ENCODE data around the gene PRKG2.

Gene PRKG2

DNA sequence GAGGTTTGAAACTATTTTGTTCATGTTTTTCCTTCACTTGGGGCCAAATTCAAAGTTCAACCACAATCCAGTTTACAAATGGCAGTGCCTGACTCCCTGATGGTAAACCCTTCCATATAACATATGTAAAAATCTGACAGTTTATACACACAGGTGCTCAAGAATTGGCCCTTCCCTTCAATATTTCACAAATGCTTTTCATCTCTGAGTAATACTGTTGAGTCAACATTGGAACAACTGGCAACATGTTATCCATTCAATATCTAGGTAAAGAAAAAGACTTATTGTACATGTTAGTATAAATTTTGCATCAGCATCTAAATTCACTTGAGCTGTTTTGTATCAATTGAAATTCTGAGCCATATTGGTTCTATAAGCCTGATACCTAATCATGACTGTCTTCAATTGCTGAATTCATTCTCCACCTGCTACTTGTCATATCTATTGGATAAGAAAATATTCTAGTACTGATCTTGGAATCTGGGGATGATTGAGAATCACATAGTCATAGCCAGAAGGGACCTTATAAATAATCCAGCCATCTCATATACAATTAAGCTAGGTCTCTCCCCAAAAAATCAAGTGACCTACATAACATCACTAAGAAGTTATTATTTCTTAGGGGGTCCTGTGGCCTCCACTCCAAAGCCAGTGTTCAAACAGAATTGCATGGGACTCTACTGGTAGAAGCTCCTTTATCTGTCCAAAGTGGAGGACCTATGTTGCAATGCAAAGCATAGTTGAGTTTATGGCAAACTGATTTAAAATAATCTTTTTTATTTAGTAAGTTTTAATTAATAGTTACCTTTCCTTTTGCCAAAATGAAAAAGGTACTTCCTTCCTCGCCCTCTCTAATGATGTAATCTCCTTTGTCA lies 61.9 kb downstream of the PRKG2 start:
- no peak for DNase-seq

DNA sequence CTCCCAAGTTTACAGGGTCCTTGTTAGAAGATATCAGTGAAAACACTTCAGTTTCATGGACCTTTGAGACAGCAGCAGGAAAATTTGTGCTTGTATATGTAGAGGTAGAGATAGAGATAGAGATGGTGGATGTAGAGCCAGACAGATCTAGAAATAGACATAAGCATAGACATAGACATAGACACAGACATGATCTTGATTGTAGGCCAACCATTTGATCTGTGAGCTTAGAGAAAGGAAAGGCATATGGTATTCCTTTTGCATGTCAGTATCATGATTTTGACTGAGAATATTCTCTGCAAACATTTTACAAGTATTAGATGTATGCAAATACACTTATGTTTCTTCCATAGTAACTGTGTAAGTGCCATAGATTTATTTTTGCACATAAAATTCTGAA lies 65.0 kb downstream of the PRKG2 start:
- DNase-seq, result no peak

DNA sequence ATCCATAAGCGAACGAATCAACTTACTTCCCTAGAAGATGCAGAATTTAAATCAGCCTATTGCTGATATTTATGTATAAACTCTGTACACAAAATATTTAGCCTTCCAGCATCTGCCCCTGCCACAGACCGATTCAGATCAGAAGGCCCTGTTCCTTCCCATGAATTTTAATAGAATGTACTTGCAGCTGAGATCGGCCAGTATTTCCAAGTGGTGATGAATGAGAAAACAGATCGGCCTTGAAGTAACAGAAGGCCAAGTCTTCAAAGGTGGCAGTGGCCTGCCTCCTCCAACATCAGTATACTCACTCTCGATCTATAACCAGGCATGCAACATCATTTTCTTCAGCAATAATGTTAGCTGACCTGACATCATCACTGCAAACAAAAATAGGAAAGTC lies 66.4 kb downstream of the PRKG2 start:
- DNase-seq, result no peak

DNA sequence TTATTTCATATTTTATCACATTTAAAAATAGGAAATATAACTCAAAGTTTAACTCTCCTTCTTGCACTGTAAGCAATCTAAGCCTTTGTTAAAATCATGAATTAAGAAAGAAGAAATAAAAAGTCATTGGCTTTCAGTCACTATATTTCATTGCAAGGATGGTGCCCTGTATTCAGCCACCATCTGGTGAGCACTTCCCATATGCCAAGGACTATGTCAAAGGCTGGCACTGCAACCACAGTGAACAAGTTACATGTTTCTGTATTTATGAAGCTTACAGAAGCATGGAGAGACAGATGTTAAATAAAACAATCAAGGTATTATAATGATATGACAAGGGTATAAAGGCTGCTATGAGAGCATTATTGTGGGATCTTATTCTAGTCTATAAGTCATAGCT lies 68.6 kb downstream of the PRKG2 start:
- DNase-seq, result no peak

DNA sequence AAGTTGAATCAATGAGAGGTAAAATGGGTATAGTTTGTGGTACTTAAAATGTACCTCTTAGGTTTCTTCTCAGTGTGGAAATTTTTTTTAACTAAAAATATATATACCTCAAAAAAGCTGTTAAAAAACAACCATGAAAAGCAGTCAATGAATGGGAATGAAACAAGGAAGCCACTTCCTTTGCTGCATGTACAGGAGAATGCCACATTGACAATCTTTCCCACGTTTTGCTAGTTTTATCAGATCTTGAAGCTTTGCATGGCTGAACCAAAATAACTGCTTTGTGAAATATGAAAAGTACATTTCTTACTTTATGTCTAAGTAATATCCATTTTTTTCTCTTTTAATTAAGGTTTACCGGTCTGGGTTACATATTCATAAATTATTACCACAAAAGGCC lies 71.8 kb downstream of the PRKG2 start:
- DNase-seq, result no peak

DNA sequence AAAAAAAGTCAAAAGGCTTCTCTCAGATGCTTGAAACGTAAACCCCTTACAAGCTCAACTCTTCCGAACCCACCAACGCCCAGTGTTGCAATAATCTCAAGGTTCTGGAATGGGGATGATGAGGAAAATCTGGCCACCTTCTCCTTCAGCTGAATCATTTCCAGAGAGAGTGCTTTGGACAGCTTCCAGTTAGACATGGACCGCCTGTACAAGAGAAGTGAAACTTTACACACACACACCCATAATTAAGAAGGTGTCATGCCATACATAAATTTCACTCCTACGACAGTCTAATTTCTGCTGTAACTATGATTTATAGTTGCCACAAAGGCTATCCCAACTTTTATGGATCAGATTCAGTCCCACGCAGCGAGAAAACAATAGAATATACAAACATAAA lies 72.3 kb downstream of the PRKG2 start:
- DNase-seq, result no peak

DNA sequence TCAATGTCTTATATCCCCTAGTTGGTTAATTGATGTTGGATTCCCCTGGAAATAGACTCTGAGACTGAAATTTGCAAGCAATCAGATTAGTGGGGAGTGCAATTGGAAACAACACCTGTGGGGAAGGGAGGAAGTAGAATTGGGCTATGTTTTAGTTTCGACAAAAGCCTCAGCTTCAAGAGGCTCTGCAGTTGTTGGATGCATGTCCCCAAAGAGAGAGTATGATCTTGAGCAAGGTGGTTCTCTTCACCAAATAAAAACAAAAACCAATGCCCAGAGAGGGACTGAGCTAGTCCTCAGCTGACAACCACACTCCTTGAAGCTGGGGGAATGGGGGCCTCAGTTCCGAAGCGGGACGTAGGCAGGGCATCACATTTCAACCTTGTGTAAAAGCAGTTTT lies 77.1 kb downstream of the PRKG2 start:
- DNase-seq, result no peak

DNA sequence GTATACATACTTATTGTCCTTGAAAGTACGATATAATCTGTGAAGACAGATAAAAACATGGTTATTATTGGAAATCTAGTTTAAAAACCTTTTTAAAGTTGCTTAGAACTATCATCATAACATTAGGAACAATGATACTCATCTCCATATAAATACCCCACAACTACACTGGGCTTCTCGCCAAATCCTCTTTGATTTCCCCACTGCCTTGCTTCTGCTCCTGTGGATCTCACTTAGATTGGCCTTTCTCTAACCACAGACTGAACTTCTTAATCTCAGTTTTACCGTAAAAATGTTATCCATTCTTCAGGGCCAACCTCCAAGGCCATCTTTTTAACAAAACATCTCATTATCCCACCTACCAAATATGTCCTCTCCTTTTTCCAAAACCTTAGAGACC lies 77.6 kb downstream of the PRKG2 start:
- no peak for DNase-seq

DNA sequence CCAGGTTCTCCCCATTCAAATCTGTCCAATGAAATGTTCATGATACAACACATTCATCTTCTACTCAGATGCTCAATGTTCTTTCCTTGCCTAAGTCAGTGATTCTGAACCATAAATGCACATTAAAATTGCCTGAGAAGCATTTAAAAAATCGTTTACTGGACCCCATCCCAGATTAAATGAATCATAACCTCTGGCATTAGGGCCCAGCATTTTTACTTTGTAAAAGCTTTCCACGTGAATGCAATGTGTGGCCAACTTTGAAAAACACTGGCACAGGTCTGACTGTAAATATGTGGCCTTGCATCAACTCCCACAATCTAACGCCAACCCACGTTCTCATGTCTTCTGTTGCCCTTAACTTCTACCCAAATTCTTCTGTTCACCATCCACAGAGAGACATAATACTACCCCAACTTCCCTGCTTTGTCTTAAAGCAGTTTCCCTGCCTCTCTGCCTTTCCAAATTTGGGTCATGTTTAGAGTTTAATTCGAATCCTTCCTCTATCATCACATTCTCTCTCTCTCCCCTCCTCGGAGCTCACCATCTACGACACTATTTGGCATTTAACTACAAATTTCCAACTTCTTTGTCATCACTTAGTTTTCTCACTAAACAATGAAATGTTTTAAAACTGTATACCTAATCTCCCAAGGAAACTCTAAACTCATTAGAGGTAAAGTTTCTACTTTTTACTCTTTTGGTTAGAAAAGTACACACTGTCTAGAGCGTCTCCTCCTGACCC lies 78.7 kb downstream of the PRKG2 start:
- no peak for DNase-seq

DNA sequence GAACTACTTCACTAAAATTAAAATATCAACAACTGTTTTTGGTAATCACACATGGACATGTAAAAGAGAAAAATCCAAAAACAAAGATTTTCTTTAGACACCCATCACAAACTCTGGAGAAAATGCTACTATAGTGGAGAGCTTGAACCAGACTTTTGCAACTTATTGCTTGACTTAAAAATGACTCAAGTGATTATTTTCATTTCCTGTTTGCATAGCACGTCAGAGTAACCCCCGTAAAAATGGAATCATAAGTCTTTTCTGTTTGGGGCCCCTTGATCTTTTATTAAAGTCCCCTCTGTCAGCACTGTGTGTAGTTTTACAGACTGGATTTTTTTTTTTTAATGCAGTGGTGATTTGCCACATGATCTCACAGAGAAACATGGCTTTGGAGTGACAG lies 79.5 kb downstream of the PRKG2 start:
- DNase-seq, result no peak

DNA sequence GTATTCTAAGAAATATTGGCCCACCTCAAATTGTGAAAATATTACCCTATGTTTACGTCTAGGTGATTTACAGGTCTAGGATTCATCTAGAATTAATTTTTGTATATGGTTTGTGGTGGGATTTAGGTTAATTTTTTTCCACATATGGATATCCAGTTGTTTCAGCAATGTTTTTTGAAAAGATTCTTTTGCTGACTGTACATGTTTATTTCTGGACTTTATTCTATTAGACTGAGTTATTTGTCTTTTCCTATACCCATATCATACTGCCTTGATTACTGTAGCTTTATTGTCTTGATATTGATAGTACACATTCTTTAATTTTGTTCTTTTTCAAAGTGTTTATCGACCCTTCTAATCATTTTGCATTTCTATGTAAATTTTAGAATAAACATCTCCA lies 83.5 kb downstream of the PRKG2 start:
- DNase-seq, result no peak

DNA sequence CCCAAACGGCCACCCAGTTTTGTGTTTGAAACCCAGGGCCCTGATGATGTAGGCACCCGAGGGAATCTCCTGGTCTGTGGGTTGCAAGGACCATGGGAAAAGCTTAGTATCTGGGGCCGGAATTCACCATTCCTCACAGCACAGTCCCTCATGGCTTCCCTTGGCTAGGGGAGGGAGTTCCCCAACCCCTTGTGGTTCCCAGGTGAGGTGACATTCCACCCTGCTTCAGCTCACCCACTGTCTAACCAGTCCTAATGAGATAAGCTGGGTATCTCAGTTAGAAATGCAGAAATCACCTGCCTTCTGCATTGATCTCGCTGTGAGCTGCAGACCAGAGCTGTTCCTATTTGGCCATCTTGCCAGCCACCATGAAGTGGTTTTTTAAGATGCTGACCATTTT lies 84.0 kb downstream of the PRKG2 start:
- no peak for DNase-seq

DNA sequence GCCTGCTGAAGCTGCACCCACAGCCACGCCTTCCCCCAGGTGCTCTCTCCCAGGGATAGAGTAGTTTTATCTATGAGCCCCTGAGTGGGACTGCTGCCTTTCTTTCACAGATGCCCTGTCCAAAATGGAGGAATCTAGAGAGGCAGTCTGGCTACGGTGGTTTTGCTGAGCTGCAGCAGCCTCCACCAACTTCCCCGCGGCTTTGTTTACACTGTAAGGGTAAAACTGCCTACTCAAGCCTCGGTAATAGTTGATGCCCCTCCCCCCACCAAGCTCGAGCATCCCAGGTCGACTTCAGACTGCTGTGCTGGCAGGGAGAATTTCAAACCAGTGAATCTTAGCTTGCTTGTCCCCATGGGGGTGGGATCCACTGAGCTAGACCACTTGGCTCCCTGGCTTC lies 84.5 kb downstream of the PRKG2 start:
- DNase-seq, result no peak

DNA sequence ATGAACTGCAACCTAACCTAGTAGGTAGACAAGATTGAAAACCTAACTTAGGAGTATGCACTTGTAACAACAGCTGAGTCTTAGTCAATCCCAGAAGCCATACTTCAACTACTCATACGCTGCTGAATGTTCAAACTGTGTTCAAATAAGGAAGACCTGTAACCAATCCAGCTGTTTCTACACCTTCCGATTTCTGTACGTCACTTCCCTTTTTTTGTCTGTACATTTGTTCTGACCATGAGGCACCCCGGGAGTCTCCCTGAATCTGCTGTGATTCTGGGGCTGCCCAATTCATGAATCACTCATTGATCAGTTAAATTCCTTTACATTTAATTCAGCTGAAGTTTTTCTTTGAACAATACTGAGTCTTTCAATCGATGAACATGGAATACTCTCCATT lies 95.0 kb downstream of the PRKG2 start:
- no peak for DNase-seq

DNA sequence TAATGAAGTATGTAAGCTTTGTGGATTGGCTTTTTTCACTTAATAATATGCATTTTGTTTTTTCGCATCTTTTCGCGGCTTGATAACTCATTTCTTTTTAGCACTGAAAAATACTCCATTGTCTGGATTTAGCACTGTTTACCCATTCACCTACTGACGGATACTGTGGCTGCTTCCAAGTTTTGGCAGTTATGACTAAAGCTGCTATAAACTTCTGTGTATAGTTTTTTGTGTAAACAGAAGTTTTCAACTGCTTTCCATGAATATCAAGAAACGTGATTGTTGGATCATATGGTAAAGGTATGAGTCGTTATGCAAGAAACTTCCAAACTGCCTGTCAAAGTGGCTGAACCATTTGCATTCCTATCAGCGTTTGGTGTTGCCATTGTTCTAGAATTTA lies 96.9 kb downstream of the PRKG2 start:
- no peak for DNase-seq

DNA sequence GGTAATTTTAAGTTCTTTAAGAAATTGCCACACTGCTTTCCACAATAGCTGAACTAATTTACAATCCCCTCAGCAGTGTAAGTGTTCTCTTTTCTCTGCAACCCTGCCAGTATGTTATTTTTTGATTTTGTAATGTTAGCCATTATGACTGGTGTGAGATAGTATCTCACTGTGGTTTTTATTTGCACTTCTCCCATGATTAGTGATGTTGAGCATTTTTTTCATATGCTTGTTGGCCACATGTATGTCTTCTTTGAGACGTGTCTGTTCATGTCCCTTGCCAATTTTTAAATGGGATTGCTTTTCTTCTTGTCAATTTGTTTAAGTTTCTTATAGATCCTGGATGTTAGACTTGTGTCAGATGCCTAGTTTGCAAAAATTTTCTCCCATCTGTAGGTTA lies 98.5 kb downstream of the PRKG2 start:
- DNase-seq, result no peak

DNA sequence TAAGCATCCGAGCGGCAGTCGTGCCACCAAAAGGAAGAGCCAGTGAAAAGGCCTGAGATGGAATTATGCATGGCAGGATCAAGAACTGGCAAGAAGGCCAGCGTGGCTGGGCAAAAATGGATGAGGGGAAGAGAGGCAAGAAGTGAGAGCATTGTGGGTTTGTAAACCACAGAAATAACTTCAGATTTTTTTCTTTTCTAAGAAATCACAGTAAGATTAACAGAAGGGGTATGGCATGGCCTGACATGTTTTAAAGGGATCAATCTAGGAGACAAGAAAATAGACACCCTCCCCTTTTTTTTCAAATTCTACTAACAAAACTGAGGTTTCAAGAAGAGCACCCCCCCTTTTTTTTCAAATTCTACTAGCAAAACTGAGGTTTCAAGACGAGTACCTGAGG lies 102.0 kb downstream of the PRKG2 start:
- DNase-seq, result no peak

DNA sequence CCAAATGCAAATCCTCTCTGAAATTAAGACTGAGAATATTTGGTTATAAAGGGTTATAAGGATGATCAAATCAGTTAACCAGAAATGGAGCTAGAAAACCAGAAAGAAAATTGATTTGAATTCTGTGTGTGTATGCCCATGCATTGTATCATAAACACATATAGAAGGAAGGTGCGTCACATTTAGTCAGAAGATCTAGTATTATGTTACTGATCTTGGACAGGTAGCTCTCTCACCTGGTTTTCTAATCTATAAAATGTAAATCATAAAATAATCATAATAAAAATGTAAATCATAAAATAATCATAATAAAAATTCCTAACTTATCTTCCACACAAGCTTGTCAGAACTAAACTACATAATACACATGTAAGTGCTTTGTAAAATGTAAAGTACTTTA lies 105.7 kb downstream of the PRKG2 start:
- DNase-seq, result no peak

DNA sequence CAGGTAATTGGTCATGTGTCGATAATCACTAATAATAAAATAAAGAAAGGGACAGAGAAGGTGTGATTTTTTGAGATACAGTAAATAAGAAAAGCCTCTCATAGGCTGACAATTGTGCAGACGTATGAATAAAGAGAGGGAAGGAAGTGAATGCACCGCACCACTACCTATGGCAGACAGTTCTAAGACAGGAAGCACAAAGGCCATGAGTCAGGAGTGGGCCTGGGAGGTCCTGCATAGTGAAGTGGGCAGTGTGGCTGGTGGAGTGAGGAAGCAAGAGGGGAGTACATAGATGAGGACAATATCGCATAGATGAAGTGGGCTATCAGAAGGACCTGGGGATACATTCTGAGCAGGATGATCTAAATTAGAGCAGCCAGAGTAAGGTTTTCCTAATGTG lies 108.9 kb downstream of the PRKG2 start:
- no peak for DNase-seq

DNA sequence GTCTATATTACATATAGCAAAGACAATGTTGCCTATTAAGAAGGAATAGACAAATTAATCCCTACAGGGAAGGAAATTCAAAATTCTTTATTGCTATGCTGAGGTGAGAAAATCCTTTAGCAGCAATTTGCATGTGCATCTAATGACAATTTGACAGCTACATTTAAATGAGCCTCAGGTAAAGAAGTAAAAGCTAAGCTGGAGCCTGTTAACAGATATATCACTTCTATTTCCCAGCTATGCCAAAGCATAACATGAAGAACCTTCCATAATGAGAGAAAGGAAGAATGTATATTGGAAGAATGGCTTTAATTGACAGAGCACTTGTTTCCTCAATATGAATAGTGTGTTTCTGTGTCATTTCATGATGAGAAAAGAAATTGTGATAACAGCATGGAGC lies 112.9 kb downstream of the PRKG2 start:
- no peak for DNase-seq

DNA sequence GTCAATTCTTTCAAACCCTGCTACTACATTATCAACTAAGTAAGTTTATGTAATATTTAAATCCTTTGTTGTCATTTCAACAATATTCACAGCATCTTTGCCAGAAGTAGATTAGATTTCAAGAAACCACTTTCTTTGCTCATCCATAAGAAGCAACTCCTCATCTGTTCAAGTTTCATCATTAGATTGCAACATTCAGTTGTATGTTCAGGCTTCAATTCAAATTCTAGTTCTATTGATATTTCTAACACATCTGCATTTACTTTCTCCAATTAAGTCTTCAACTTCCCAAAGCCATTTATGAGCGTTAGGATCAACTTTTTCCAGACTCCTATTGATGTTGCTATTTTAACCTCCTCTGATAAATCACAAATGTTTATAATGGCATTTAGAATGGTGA lies 118.5 kb downstream of the PRKG2 start:
- no peak for DNase-seq

DNA sequence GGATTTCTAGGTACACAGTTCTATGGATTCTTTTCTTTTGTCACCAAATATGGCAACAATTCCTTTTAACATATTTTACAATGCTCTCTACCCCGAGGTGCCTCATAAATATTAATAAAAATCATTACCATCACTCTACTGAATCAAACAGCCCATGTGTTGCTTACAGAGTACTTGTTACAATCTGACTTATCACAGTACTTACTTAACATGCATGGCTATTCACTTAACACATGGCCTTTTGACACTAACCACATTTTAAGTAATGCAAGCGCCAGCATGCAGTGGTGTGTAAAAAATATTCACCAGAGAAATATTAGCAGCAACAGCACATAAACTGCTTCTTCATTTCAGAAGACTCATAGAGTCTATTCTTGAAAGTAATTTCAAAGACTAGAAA lies 119.6 kb downstream of the PRKG2 start:
- DNase-seq, result no peak

DNA sequence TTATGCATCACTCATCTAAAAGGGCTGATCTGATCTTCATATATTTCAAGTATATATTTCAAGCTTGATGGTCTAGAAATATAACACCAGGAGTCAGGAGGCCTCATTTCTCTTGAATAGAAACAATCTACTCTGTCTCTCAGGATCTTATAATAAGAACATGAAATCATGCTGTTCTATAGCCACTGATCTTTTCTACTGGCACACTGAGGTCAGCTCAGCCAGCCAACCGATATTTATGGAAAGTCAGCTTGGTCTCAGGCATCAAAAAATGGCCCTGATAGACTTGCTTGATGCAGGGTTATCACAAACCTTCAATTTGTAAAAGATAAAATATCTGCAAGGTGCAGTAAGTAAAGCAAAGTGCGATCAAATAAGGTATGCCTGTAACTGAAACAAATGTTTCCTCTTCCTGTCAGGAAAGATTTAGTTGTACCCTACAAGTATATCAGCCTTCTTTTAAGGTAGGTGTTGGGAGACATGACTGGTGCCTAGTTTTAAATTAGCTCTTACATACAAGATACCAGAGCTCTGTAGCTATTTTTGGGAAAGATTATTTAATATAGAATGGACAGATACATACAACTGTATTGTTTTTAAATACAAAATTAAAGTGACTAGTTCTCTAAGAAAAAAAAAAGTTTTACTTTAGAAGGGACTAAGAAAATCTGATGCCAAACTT lies 121.2 kb downstream of the PRKG2 start:
- no peak for DNase-seq

DNA sequence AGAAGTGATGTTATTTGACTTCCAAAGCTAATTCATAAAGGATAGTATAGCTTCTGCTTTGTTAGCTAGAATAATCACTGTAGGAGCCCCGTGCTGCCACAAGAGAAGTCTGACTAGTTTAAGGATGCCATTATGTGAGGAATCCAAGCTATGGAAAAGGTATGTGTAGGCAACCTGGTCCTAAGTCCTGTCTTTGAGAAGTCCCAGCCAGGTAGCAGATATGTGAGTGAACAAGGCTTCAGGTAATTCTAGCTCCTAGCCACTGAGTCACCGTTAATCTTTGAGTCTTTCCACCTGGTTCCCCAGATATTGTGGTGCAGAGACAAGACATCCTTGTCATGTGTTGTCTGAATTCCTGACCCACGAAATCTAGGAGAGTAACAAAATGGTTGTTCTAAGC lies 129.0 kb downstream of the PRKG2 start:
- DNase-seq, result no peak
